H9 (cell line): Measurements from ENCODE around the gene CPNE2. TPM values are rescaled to one million over a fixed set of nuclear protein-coding genes. Genes with fewer than 3 reads are reported as not detected.

Experiments
- DNase-seq: peaks from one replicate; pipeline ENCODE4 v3.0.0-alpha.2; 2017
- H2AFZ ChIP-seq: one replicate; pipeline ENCODE4 v1.6.1; 2013; ENCODE audit warnings: mild to moderate bottlenecking, low read length, control low read depth, moderate library complexity
- H2AK5ac ChIP-seq: 2 replicates; pipeline ENCODE4 v1.6.1; 2013; ENCODE audit warnings: low read length, control low read depth, mixed read lengths; ENCODE audit not compliant: insufficient read length
- H2BK120ac ChIP-seq: one replicate; pipeline ENCODE4 v1.6.1; 2013; ENCODE audit warnings: low read depth, mild to moderate bottlenecking, low read length, control low read depth, inconsistent platforms; ENCODE audit not compliant: poor library complexity, severe bottlenecking
- H2BK12ac ChIP-seq: 2 replicates; pipeline ENCODE4 v1.6.1; 2013; ENCODE audit warnings: low read length, control low read depth, mixed read lengths, low read depth; ENCODE audit not compliant: insufficient read length
- H2BK15ac ChIP-seq: 2 replicates; pipeline ENCODE4 v1.6.1; 2013; ENCODE audit warnings: low read depth, low read length, control low read depth
- H2BK20ac ChIP-seq: one replicate; pipeline ENCODE4 v1.6.1; 2013; ENCODE audit warnings: low read depth, mild to moderate bottlenecking, low read length, control low read depth, inconsistent platforms; ENCODE audit not compliant: poor library complexity, severe bottlenecking
- H2BK5ac ChIP-seq: 2 replicates; pipeline ENCODE4 v1.6.1; 2013; ENCODE audit warnings: low read length, control low read depth, mixed read lengths; ENCODE audit not compliant: insufficient read length
- H3K14ac ChIP-seq: 2 replicates; pipeline ENCODE4 v1.6.1; 2013; ENCODE audit warnings: low read length, control low read depth; ENCODE audit not compliant: insufficient read depth
- H3K18ac ChIP-seq: 2 replicates; pipeline ENCODE4 v1.6.1; 2013; ENCODE audit warnings: low read depth, mild to moderate bottlenecking, mixed read lengths, low read length, control low read depth; ENCODE audit not compliant: insufficient read length
- H3K23ac ChIP-seq: 2 replicates; pipeline ENCODE4 v1.6.1; 2013; ENCODE audit warnings: low read length, control low read depth, mixed read lengths, low read depth; ENCODE audit not compliant: insufficient read length
- H3K23me2 ChIP-seq: 2 replicates; pipeline ENCODE4 v1.6.1; 2013; ENCODE audit warnings: low read depth, mild to moderate bottlenecking, mixed read lengths, low read length, control low read depth; ENCODE audit not compliant: insufficient read length, poor library complexity, severe bottlenecking
- H3K27ac ChIP-seq: 2 replicates; pipeline ENCODE4 v1.5.1; 2013; ENCODE audit warnings: low read length, control low read depth, mixed read lengths, low read depth; ENCODE audit not compliant: insufficient read length
- H3K27me3 ChIP-seq: 2 replicates; pipeline ENCODE4 v1.6.1; 2013; ENCODE audit warnings: low read length, control low read depth, inconsistent platforms; ENCODE audit not compliant: insufficient read depth
- H3K4ac ChIP-seq: 2 replicates; pipeline ENCODE4 v1.6.1; 2013; ENCODE audit warnings: low read depth, mild to moderate bottlenecking, control low read depth, inconsistent platforms, low read length, moderate library complexity
- H3K4me1 ChIP-seq: 2 replicates; pipeline ENCODE4 v1.6.1; 2013; ENCODE audit warnings: low read length, control low read depth, inconsistent platforms; ENCODE audit not compliant: insufficient read depth
- H3K4me2 ChIP-seq: 2 replicates; pipeline ENCODE4 v1.6.1; 2013; ENCODE audit warnings: low read length, control low read depth, mixed read lengths; ENCODE audit not compliant: insufficient read length, insufficient read depth
- H3K56ac ChIP-seq: 2 replicates; pipeline ENCODE4 v1.6.1; 2013; ENCODE audit warnings: low read depth, mild to moderate bottlenecking, mixed read lengths, low read length, control low read depth; ENCODE audit not compliant: insufficient read length
- H3K79me1 ChIP-seq: 2 replicates; pipeline ENCODE4 v1.6.1; 2013; ENCODE audit warnings: low read depth, mild to moderate bottlenecking, moderate library complexity, low read length, control low read depth, inconsistent platforms; ENCODE audit not compliant: insufficient read depth, poor library complexity, severe bottlenecking
- H3K79me2 ChIP-seq: 2 replicates; pipeline ENCODE4 v1.6.1; 2013; ENCODE audit warnings: low read length, control low read depth, inconsistent platforms; ENCODE audit not compliant: insufficient read depth
- H3K9ac ChIP-seq: 2 replicates; pipeline ENCODE4 v1.6.1; 2013; ENCODE audit warnings: low read length, control low read depth, mixed read lengths; ENCODE audit not compliant: insufficient read length; ENCODE audit errors: extremely low read depth
- H3K9me3 ChIP-seq: one replicate; pipeline ENCODE4 v1.6.1; 2013; ENCODE audit warnings: low read depth, low read length, inconsistent platforms; ENCODE audit not compliant: control insufficient read depth
- H3T11ph ChIP-seq: one replicate; pipeline ENCODE4 v1.6.1; 2013; ENCODE audit warnings: mild to moderate bottlenecking, low read length, control low read depth, inconsistent platforms
- H4K20me1 ChIP-seq: one replicate; pipeline ENCODE4 v1.6.1; 2013; ENCODE audit not compliant: control insufficient read depth, insufficient read length, insufficient read depth
- H4K5ac ChIP-seq: 2 replicates; pipeline ENCODE4 v1.6.1; 2013; ENCODE audit warnings: low read depth, mild to moderate bottlenecking, mixed read lengths, low read length, control low read depth; ENCODE audit not compliant: insufficient read length
- H4K8ac ChIP-seq: replicated peaks from 2 replicates; pipeline ENCODE4 v1.6.1; 2013; ENCODE audit warnings: low read length, control low read depth, mixed read lengths, low read depth; ENCODE audit not compliant: insufficient read length
- H4K91ac ChIP-seq: 2 replicates; pipeline ENCODE4 v1.6.1; 2013; ENCODE audit warnings: low read depth, mild to moderate bottlenecking, moderate library complexity, mixed read lengths, low read length, control low read depth; ENCODE audit not compliant: insufficient read length
- H3K27ac Mint-ChIP-seq, 3 experiments: 2 replicates in 2 of 3; 3 replicates in 1 of 3; pipeline ENCODE4 v1.8.0; 2020 to 2021; ENCODE audit warnings: mixed read lengths in 3 of 3, mild to moderate bottlenecking in 1 of 3, moderate library complexity in 1 of 3
- H3K27me3 Mint-ChIP-seq: 2 replicates; pipeline ENCODE4 v1.8.0; 2021; ENCODE audit warnings: low read depth, mild to moderate bottlenecking, moderate library complexity, mixed read lengths
- H3K36me3 Mint-ChIP-seq, 3 experiments: 2 replicates in 2 of 3; 3 replicates in 1 of 3; pipeline ENCODE4 v1.8.0; 2020 to 2021; ENCODE audit warnings: low read depth in 3 of 3, mixed read lengths in 3 of 3; ENCODE audit not compliant: insufficient read depth in 1 of 3
- H3K4me1 Mint-ChIP-seq, 2 experiments: 2 replicates each; pipeline ENCODE4 v1.8.0; 2020; ENCODE audit warnings: mixed read lengths in 2 of 2
- H3K4me3 Mint-ChIP-seq, 2 experiments: 2 replicates in 1 of 2; 3 replicates in 1 of 2; pipeline ENCODE4 v1.8.0; 2020 to 2021; ENCODE audit warnings: mild to moderate bottlenecking in 2 of 2, mixed read lengths in 2 of 2, moderate library complexity in 1 of 2
- H3K9me3 Mint-ChIP-seq, 2 experiments: 2 replicates in 1 of 2; 3 replicates in 1 of 2; pipeline ENCODE4 v1.8.0; 2020; ENCODE audit warnings: mild to moderate bottlenecking in 2 of 2, mixed read lengths in 2 of 2, moderate library complexity in 1 of 2
- WGBS: extraction: QIAGEN DNeasy Blood & Tissue Kit; methylation state at CpG from one replicate; pipeline ENCODE4 v1.1.7; 2013; ENCODE audit warnings: missing lambda C conversion rate, low lambda C conversion rate, mixed read lengths; ENCODE audit not compliant: insufficient read length; ENCODE audit errors: extremely low coverage; 5-methylcytosine and 5-hydroxymethylcytosine counted together
- total RNA-seq: library from RNA; stranded (reverse); gene quantifications from 2 replicates; pipeline ENCODE4 v1.2.1, GENCODE V29; 2021
- TF ChIP-seq, protein P1 (sequence below): fragments of 200-600 bp; sonication (generic); conservative IDR thresholded peaks from 3 replicates; pipeline ENCODE4 v1.8.0; 2021; ENCODE audit warnings: antibody characterized with exemption, mild to moderate bottlenecking

Gene CPNE2
- total RNA-seq, 1 experiment from 2014 or later = 8.0 TPM

GRCh38 chr16:57094911-57095310 is 2.5 kb downstream of the CPNE2 start:
- no peak for DNase-seq
- Mint-ChIP-seq H3K36me3 (peaks cover 0 to 5% (median 0%) of the 10 kb centered on the region in 3 experiments; a peak in 4 of 7 replicates), H3K27ac (no peak overlapping the region), H3K4me1 (peaks cover 15 to 28% of the 10 kb centered on the region in 2 experiments), H3K27me3 (peaks cover 40% of the 10 kb centered on the region), H3K9me3 (peaks cover 0 to 5% of the 10 kb centered on the region in 2 experiments; a peak in 2 of 5 replicates), H3K4me3 (no peak overlapping the region; a peak in 1 of 5 replicates)
- Histone ChIP-seq H3K4me2 (no peak overlapping the region), H3K79me1 (no peaks in the 10 kb centered on the region), H4K91ac (no peak overlapping the region), H2BK20ac (no peak overlapping the region), H2BK5ac (no peak overlapping the region), H2AFZ (no peak overlapping the region), H3K23ac (no peak overlapping the region), H3K23me2 (peaks cover 18% of the 10 kb centered on the region), H4K20me1 (no peaks in the 10 kb centered on the region), H3K14ac (no peak overlapping the region), H3K18ac (no peak overlapping the region), H3K4me1 (no peaks in the 10 kb centered on the region; the same call in 1 of the 2 replicates), H3K9me3 (no peaks in the 10 kb centered on the region), H4K5ac (no peak overlapping the region), H3K9ac (no peak overlapping the region), H3K79me2 (no peaks in the 10 kb centered on the region), H2BK120ac (no peak overlapping the region), H2BK12ac (no peak overlapping the region), H2AK5ac (no peak overlapping the region), H3K4ac (no peak overlapping the region), H4K8ac (no peak overlapping the region), H3K56ac (no peak overlapping the region), H3K27ac (no peak overlapping the region), H3K27me3 (peaks cover 3% of the 10 kb centered on the region; the same call in 1 of the 2 replicates), H3T11ph (no peak overlapping the region), H2BK15ac (no peak overlapping the region)
- TF ChIP-seq, protein P1, sequence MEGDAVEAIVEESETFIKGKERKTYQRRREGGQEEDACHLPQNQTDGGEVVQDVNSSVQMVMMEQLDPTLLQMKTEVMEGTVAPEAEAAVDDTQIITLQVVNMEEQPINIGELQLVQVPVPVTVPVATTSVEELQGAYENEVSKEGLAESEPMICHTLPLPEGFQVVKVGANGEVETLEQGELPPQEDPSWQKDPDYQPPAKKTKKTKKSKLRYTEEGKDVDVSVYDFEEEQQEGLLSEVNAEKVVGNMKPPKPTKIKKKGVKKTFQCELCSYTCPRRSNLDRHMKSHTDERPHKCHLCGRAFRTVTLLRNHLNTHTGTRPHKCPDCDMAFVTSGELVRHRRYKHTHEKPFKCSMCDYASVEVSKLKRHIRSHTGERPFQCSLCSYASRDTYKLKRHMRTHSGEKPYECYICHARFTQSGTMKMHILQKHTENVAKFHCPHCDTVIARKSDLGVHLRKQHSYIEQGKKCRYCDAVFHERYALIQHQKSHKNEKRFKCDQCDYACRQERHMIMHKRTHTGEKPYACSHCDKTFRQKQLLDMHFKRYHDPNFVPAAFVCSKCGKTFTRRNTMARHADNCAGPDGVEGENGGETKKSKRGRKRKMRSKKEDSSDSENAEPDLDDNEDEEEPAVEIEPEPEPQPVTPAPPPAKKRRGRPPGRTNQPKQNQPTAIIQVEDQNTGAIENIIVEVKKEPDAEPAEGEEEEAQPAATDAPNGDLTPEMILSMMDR = no peak
- no CpG with 5 or more reads among the region's 5 CpGs for WGBS
